Fibroblast of mammary gland (primary cell): ENCODE measurements around the gene LACTBL1.

Experiments
- DNase-seq: peaks from one replicate; pipeline ENCODE4 v3.0.0-alpha.2; 2010; ENCODE audit warnings: low read depth
- H3K4me3 ChIP-seq: 2 replicates; pipeline ENCODE4 v1.5.1; 2011; ENCODE audit warnings: low read depth, mild to moderate bottlenecking, low read length, moderate library complexity; ENCODE audit not compliant: control insufficient read depth
- TF ChIP-seq, protein P1 (sequence below): conservative IDR thresholded peaks from 2 replicates; pipeline ENCODE4 v1.5.1; 2011; ENCODE audit warnings: low read depth, low read length, inconsistent platforms; ENCODE audit not compliant: control insufficient read depth, insufficient read depth

LACTBL1 gene

DNA sequence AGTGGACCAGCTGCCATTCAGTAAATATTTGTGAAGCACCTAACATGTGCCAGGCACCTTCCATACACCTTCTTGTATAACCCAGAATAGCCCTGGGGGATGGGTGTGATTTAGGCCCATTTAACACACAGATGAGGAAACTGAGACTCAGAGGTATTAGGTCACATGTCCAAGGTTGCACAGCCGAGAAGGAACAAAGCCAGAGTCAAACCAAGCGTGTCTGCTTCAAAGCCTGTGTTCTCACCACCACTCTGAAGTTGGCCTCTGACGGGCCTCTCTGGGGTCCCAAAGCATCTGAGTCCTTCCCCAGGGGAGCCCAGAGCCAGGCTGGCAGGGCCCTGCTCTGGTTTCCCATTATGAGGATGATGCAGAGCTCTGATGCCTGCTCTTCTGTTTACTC lies 65.1 kb downstream of the LACTBL1 start:
- H3K4me3 ChIP-seq = no peak overlapping the region
- DNase-seq = no peak
- TF ChIP-seq, protein P1, sequence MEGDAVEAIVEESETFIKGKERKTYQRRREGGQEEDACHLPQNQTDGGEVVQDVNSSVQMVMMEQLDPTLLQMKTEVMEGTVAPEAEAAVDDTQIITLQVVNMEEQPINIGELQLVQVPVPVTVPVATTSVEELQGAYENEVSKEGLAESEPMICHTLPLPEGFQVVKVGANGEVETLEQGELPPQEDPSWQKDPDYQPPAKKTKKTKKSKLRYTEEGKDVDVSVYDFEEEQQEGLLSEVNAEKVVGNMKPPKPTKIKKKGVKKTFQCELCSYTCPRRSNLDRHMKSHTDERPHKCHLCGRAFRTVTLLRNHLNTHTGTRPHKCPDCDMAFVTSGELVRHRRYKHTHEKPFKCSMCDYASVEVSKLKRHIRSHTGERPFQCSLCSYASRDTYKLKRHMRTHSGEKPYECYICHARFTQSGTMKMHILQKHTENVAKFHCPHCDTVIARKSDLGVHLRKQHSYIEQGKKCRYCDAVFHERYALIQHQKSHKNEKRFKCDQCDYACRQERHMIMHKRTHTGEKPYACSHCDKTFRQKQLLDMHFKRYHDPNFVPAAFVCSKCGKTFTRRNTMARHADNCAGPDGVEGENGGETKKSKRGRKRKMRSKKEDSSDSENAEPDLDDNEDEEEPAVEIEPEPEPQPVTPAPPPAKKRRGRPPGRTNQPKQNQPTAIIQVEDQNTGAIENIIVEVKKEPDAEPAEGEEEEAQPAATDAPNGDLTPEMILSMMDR = no peak

DNA sequence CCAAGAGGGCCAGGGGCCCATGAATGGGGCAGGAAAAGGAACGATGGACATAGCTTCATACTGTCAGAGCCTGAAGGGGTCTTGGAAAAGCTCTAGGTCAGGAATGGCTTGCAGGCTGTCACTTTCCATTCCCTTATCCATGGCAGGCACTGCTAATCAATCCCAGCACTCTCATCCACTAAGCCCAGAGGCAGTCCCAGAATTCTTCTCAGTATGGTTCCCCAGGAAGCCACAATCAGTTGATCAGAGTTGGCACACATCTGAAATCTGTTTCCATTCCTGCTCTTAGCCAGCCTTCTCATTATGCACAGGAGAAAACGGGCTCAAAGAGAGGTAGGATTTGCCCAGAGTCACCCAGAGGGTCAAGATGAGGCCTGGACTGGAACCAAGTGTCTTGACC lies 65.7 kb downstream of the LACTBL1 start:
- no peak for DNase-seq
- TF ChIP-seq, protein P1 = no peak

GRCh38 chr1:22903113-22903512 lies 69.6 kb downstream of the LACTBL1 start:
- TF ChIP-seq, protein P1 = no peak
- peak; percentile 34 for DNase-seq
- H3K4me3 ChIP-seq = no peak overlapping the region

More for the DNA sequence above, 65.7 kb downstream of the LACTBL1 start:
- no peak overlapping the region for H3K4me3 ChIP-seq
